ENCODE data around the gene ATP6V1F.

Gene ATP6V1F

DNA sequence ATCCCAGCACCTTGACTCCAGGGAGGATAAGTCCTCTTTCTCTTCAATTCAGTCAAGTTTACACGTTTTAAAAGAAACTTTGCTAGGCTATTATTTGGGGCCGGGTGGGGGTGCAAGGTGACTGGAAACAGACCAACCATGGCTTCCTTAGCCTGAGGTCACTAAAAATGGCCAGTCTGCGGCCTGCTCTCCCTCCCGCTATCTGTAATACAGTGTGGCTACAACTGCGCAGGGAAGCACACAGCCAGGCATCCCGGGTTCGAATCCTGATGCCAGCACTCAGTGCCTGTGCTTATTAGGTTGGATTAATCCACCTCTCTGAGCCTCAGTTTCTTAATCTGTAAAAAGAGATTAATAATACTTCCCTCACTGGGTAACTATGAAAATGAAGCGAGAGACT lies 19.5 kb downstream of the ATP6V1F start:
- DNase-seq (ENCODE audit: low spot score): no peak
- FAIRE-seq: no peak

DNA sequence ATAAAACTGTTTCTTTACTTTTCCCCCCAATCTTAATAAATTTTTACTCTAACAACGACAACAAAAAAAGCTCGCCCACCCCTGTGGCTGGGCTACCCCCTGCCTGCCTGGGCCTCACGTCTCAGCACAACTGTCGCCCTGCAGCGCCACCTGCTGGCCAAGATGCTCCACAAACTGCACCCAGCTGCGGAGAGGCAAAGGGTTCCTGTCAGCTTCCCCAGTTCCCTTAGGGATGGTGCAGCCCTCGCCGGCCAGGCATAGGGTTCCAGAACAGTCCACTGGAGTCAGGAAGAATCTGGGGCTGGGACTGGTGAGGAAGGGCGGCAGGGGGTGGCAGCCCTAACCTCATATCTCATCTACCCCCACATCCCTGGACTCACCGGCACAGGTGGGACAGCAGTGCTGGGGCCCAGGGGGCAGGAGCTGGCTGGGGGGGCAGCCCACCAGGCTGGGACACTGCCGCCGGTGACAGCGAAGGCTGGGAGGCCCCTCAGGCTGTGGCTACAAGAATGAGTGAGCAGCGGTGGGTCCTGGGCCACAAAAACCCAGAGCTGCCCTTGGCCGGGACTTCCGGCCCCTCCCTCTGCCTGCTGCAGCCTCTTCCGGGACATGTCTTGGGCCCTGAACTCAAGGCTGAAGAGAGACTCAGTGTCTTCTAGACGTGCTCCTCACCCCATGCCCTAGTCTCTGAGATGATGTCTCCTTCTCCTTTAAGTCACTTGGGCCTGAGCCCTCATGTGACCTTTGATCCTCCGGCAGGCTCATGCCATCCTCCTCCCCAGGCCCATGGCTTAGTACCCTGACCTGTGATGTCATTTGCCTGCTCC lies 21.2 kb downstream of the ATP6V1F start:
- FAIRE-seq (no peak), DNase-seq (ENCODE audit: low spot score) (peak; percentile 37)

DNA sequence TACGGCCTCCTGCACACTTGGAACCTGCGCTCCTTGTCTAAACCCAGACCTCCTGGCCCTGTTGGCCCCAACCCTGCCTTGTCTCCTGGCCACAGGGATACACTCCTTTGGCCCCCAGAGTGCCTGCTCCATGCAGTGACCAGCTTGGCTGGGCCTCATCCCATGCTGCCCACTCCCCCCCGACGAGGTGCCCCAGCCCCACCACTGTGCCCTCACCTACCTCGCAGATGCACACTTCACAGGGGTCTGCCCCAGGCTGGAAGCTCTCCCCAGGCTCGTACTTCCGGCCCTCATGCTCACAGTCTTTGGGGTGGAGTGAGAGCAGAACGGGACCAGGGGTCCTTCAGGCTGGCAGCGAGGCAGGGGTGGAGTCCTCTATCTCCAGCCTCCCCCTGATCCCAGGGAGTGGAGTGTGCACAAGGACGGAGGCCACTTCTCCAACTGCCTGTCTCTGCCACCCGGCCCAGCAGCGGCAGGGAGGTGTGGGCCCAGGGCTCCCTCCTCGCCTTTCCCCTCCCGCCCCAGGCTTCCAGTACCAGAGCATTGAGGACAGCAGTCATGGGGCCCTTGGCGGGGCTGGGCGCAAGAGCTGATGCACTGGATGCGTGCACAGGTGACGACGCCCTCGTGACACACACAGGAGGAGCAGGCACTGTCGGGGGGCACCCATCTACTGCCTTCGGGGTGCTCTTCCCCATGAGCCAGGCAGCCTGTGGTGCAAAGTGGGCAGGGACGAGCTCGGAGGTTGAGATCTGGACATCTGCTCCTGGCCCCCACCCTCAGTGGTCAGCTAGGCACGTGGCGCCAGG lies 22.1 kb downstream of the ATP6V1F start:
- DNase-seq (ENCODE audit: low spot score) (no peak), FAIRE-seq (no peak)

DNA sequence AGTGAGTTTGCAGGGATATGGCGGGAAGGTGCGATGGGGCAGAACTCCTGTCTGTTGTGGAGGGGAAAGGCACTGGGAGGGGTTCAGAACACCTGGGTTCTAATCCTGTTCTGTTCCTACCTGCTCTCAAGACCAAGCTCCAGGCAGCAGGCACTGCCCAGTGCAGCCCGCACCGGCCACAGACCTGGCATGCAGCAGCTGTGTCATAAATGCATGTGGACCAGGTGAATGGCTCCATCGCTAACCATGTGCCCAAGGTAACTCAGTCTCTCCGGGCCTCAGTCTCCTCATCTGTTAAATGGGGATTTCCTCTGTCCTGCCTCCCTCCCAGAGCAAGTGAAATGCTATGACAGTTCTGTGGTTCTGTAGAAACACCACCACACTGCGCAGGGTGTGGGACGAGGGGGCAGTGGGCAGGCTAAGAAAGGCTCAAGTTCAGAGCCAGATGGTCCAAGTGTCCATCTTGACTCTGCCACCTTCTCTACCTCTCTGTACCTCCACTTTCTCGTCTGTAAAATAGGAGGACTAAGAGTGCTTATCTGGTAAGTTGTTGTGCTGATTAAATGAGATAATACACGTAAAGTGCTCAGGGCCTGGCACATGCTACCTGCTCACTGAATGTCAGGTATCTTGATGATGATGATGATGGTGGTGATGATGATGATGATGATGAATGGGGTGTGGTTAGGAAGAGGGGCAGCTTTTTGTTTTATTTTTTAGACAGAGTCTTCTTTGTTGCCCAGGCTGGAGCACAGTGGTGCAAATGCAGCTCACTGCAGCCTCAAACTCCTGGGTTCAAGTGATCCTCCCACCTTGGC lies 22.9 kb downstream of the ATP6V1F start:
- DNase-seq (ENCODE audit: low spot score) (no peak), FAIRE-seq (no peak)

DNA sequence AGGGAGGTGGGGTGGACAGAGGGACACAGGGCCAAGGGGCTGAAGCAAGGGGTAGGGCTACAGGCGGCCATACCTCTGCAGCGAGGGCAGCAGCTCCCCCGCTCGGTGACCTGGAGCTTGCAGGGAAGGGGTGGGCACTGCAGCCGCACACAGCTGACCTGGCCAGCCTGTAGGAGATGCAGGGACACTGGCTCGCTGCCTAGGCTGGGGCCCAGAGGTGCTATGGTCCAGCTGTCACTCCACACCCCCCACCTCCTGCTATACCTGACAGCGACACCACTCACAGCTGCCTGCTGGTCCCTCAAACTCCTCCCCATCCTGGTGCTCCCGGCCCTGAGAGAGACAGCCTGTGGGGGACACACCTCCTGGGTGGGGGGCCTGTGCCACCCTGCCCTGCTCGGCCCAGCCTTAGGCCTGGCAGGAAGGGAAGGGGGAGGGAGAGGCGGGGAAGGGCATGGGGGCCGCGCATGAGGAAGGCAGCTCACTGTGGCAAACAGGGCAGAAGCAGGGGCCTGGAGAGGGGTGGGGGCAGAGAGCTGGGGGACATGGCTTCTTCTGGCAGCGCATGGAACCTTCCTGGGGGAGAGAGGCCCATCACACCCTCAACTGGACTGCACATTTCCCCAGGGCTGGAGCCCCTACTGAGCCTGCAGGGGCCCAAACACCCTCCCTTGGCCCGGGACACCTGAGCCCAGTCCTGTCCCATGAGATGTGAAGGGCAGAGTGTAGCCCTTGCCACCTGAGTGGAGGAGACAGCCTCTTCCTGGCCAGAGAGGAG lies 23.9 kb downstream of the ATP6V1F start:
- DNase-seq (ENCODE audit: low spot score) (no peak), FAIRE-seq (no peak)

DNA sequence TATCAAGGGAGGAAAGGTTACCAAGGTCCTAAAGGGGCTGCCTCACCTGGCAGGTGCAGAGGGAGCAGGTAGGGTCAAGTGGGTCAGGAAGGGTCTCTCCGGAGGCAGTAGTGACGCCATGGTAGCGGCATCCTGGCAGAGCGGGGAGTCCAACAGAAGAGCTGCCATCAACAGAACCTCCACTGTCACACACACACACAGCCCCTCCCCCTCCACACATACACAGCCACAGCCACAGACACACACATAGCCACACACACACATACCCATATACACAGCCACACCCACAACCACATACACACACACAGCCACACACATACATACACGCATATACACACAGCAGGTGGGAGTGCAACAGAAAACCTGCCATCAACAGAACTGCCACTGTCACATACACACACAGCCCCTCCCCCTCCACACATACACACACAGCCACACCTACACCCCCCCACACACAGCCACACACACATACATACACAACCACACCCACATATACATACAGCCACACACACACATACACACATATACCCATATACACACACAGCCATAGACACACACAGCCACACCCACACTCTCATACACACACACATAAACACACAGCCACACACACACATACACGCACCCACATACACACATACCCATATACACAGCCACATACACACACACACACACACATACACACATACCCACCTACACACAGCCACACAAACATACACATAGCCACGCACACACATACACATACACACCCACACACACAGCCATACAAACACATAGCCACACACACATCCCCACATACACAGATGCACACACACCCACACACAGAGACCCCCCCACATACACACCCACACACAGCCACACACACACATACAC lies 24.7 kb downstream of the ATP6V1F start:
- DNase-seq (ENCODE audit: low spot score) (no peak), FAIRE-seq (no peak)

DNA sequence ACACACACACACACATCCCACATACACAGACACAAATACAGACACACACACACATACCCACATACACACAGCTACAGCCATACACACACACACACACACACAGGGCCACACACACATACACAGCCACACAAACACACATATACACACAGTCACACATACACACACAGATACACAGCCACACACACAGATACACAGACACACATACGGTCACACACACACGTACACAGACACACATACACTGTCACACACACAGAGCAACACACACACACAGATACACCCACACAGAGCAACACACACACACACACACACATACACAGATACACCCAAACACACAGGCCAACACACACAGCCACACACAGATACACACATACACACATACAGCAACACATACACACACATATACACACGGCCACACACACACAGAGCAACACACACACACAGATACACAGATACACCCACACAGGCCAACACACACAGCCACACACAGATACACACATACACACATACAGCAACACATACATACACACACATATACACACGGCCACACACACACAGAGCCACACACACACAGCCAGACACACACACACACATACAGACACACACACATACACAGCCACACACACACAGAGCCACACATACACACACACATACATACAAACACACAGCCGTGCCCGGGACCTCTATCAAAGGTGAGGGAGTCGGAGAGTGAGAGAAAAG lies 25.5 kb downstream of the ATP6V1F start:
- DNase-seq (ENCODE audit: low spot score) (no peak), FAIRE-seq (no peak)

DNA sequence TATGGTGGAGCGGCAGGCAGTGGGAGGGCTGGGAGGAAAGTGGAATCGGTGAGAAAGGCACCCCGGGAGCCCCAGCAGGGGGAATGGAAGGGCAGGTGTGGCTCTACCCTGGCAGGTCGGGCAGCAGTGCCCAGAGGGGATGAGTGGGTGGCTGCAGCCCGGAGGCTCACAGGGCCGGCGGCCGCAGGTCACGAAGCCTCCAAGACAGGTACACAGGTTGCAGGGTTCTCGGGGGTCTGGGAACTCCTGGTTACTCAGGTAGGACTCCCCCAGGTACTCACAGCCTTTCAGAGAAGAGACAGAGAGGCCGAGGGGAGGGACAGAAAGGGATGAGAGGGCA lies 26.1 kb downstream of the ATP6V1F start:
- DNase-seq (ENCODE audit: low spot score) (no peak), FAIRE-seq (no peak)

DNA sequence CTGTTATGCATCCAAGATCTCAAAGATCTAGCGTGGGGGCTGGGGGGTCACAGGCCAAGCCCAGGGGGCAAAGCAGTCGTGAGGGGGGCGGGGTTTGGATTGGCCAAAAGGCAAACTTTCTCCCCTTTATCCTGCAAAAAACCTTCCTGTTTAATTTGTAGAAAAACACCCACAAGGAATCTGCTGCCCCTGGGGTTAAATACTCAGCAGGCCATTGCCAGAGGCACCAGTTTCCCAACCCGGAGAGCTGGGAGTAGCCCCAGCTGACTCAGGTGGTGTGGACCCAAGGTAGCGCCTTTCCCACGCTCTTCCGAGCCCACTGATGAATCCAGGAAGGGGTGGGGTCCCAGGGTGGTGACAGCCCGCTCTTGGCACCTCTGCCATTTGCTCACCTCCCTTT lies 26.5 kb downstream of the ATP6V1F start:
- DNase-seq (ENCODE audit: low spot score): no peak
- FAIRE-seq: no peak

DNA sequence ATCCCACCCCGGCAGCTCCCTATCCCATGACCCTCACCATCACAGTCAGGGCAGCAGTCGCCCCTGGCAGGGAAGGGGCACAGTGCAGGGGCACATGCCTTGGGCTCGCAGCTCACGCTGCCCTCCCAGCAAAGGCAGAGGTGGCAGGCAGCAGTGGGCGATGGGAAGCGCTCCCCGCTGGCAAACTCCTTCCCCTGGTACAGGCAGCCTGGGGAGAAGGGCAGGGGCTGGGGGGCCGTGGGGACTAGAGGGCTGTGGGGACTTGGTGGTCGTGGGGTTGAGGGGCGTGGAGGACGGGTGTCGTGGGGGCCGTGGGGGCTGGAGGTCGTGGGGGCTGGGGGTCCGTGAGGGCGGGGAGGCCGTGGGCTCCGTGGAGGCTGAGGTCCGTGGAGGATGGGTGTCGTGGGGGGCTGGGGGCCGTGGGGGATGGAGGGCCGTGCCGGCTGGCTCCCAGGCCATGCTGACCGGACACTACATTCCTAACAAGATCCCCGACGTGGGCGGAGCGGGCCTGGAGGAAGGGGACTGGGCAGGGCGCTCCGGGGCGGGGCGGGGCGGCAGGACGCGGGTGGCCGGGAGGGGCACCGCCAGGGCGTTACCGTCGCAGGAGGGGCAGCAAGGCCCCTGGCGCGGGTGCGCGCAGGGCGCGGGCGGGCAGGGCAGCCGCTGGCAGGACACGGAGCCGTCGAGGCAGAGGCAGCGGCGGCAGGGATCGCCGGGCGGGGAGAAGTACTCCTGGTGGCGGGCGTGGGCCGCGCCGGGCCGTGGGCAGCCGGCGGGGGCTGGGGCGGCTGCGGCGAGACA lies 27.9 kb downstream of the ATP6V1F start:
- no peak for DNase-seq (ENCODE audit: low spot score)
- FAIRE-seq: no peak

DNA sequence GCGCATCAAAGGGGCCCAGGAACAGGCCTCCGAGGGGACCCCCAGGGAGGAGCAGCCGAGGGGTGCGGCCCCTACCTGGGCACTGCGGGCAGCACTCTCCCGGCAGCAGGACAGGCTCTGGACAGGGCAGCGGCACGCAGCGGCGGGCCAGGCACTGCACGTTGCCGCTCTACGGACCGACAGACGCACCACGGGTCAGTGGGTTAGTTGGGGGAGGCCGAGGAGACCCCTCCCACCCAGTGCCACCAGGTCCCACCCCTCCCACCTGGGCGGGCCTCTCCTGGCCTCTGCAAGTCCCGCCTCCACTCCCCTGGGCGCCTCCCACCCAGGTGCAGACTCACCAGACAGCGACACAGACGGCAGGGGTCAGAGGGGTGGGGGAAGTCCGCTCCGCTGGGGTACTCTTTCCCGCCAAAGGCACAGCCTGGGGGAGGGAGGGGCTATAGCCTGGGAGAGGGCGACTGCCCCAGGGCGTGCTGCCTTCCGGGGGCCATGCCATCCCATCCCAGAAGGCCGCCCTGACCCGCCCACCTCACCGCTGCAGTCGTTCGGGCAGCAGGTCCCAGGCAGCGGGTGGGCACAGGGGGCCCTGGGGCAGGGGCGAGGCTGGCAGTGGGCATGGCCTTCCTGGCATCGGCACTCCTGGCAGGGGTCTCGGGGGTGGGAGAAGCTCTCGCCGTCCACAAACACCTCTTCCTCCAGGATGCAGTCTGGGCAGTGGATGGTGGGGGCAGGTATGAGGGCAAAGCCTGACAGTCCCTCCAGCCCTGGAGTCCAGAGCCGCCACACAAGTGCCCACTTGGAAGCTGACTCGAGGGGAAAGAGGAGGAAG lies 28.7 kb downstream of the ATP6V1F start:
- no peak for FAIRE-seq
- no peak for DNase-seq (ENCODE audit: low spot score)

DNA sequence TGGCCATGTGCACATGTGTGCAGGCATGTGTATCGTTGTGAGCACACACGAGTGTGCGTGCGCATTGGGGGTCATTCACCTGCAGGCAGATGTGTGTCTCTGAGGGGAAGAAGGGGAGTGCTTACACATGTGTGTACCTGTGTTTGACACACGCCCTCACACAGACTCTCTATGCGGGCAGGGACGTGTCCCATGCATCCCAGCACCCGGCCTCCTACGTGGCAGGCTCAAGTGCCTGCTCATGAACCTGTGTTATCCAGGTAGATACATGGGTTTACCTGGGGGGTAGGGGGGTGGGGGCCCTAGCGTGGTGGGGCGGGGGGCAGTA lies 29.2 kb downstream of the ATP6V1F start:
- FAIRE-seq: no peak
- no peak for DNase-seq (ENCODE audit: low spot score)

DNA sequence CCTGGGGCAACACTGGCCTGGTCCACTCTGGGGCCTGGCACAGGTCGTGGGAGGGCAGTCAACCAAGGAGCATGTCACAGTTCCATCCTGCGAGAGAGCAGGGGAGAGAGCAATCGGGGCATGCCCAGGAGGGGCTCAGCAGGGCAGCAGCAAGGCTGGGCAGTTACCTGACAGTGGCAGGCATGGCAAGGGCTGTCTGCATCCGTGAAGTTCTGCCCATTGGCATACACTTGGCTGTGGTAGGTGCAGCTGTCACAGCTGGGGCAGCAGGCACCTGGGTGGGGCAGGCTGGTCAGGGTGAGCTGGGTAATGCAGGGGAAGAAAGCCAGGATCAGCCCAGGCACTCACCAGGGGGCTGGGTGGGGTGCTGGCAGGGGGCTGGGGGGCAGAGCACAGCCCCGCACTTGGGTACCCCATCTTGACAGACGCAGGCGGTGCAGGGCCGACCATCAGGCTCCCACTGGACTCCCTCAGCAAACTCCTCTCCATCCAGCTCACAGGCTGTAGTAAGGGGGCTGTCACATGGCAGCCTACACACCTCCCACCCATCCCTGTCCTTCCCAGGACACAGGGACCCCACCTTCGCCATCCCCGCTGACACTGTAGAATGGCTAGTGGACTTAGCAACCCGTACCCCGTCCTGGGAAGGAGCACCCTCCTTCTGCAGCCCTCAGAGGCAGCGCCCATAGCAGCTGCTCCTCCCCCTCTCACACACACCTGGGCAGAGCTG lies 30.0 kb downstream of the ATP6V1F start:
- no peak for FAIRE-seq
- no peak for DNase-seq (ENCODE audit: low spot score)

DNA sequence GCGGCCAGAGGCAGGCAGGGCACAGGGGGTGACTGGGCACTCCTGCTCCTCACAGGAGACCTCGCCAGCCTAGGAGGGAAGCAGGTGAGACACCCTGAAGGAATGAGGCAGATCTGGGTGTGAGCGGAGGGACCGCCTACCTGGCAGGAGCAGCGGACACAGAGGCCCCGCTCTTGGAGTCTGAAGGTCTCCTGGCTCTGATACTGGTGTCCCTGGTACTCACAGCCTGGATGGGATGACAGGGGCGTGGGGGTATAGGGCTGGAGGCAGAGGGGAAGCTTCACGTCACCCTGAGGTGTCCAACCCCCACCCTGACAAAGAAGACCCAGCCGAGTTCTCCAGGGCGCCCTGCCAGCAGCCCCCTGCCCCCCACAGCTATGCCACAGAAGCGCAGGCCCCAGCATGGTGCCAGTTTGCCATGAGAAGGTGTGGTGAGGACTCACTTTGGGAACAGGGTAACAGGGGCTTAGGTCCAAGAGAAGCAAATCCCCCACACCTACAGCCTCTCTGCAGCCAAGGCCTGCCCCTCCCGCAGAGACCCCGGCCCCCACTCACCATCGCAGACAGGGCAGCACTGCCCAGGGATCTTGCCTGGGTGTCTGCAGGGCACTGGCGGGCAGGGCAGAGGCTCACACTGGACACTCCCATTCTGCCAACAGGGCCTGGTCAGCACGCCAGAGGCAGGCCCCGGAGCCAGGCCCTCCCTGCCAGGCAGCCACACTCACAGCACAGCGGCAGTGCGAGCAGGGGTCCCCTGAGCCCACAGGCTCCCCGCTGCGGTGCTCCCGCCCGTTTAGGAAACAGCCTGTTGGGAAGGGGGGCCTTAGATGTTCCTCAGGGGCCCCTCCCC lies 30.8 kb downstream of the ATP6V1F start:
- DNase-seq (ENCODE audit: low spot score) (no peak), FAIRE-seq (no peak)

DNA sequence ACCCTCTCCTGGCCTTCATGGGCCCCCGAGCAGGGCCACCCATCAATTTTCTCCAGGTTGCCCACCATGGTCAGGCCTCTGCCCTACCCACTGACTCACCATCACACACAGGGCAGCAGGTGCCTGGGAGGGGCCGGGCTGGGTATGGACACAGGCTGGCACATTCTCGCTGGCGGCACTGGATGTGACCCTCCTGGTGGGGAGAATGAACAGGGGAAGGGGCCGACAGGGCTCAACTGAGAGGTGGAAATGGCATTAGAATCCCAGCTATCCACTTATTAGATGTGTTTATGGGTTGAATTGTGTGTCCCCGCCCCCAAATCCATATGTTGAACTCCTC lies 31.4 kb downstream of the ATP6V1F start:
- FAIRE-seq (no peak), DNase-seq (ENCODE audit: low spot score) (no peak)

DNA sequence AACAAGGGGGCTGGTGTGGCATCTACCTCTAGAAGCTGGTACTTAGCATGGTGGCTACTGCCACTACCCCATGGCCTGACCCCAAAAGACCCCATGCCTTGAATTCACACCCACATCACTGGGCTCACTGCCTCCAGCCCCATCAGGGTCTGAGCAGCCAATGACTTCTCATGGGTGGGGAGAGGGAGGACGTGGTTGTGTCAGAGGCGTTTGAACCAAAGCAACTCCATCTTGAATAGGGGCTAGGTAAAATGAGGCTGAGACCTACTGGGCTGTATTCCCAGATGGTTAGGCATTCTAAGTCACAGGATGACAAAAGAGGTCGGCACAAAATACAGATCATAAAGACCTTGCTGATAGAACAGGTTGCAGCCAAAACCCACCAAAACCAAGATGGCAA lies 32.7 kb downstream of the ATP6V1F start:
- FAIRE-seq (no peak), DNase-seq (ENCODE audit: low spot score) (no peak)

DNA sequence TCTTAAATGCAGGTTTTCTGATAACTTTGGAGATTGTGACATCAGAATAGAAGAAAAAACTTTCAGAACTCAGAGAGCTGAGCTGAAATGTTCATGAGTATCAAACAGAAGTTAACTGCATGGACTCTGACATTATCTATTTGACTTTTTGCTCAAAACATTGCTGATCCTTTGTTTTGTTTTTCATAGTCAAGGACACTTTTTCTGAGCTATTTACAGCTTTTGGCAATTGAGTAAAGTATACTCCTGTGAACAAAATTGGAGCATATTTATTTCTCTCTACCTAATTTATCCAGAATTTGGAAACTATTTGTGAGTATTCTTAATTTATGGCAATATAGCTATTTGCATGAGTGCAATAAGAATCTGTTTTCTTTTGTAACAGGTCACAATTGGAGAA lies 36.7 kb downstream of the ATP6V1F start:
- FAIRE-seq: no peak
- no peak for DNase-seq (ENCODE audit: low spot score)
